Rectal smooth muscle tissue (tissue), 1 donor: ENCODE measurements around the gene LTB.

Experiments used
- H3K27ac ChIP-seq: one replicate; pipeline ENCODE4 v1.7.0; 2013; ENCODE audit warnings: low read depth, low read length, inconsistent platforms
- H3K27me3 ChIP-seq: one replicate; pipeline ENCODE4 v1.7.0; 2013; ENCODE audit warnings: low read length; ENCODE audit not compliant: control insufficient read depth, insufficient read depth
- H3K36me3 ChIP-seq: one replicate; pipeline ENCODE4 v1.7.0; 2013; ENCODE audit warnings: low read length; ENCODE audit not compliant: control insufficient read depth, insufficient read depth
- H3K4me1 ChIP-seq: one replicate; pipeline ENCODE4 v1.7.0; 2013; ENCODE audit warnings: low read length; ENCODE audit not compliant: control insufficient read depth, insufficient read depth
- H3K4me3 ChIP-seq: one replicate; pipeline ENCODE4 v1.7.0; 2013; ENCODE audit warnings: low read length
- H3K9ac ChIP-seq: one replicate; pipeline ENCODE4 v1.7.0; 2013; ENCODE audit warnings: low read length

LTB gene

GRCh38 chr6:31547727-31548543 lies 34.3 kb downstream of the LTB start:
- H3K4me3 ChIP-seq = peak overlapping the region; percentile 60
- peak overlapping the region; percentile 87 for H3K27ac ChIP-seq
- H3K27me3 ChIP-seq = no peaks in the 10 kb centered on the region
- peaks cover 11% of the 10 kb centered on the region for H3K4me1 ChIP-seq
- H3K36me3 ChIP-seq = peaks cover 5% of the 10 kb centered on the region
- H3K9ac ChIP-seq = no peak overlapping the region

GRCh38 chr6:31546958-31547726 lies 35.1 kb downstream of the LTB start, which contains the start of gene NFKBIL1:
NFKBIL1 (plus strand) TSS chr6:31547608; CDS start chr6:31547695, 87 bp downstream.
- peak within 1 kb of the TSS; percentile 87 for H3K27ac ChIP-seq
- no peaks in the 10 kb centered on the region for H3K27me3 ChIP-seq

GRCh38 chr6:31546339-31546957 lies 35.8 kb downstream of the LTB start, which contains the start of gene ATP6V1G2:
ATP6V1G2 (minus strand) TSS chr6:31546608; CDS start chr6:31546559, 49 bp downstream.
- H3K27ac ChIP-seq = peak within 1 kb of the TSS; percentile 87

More at GRCh38 chr6:31546958-31547726, 35.1 kb downstream of the LTB start, which contains the start of gene NFKBIL1:
- no peak within 1 kb of the TSS for H3K9ac ChIP-seq
- peaks cover 5% of the 10 kb centered on the region for H3K36me3 ChIP-seq
- H3K4me3 ChIP-seq = peak within 1 kb of the TSS; percentile 63
- H3K4me1 ChIP-seq = peaks cover 12% of the 10 kb centered on the region

GRCh38 chr6:31545291-31545690 lies 36.9 kb downstream of the LTB start:
- Histone ChIP-seq H3K4me3 (no peak overlapping the region), H3K4me1 (peaks cover 20% of the 10 kb centered on the region), H3K9ac (no peak overlapping the region)

More at GRCh38 chr6:31546339-31546957, 35.8 kb downstream of the LTB start, which contains the start of gene ATP6V1G2:
- peaks cover 12% of the 10 kb centered on the region for H3K4me1 ChIP-seq
- H3K9ac ChIP-seq = no peak within 1 kb of the TSS
- H3K27me3 ChIP-seq = no peaks in the 10 kb centered on the region
- H3K36me3 ChIP-seq = peaks cover 5% of the 10 kb centered on the region
- H3K4me3 ChIP-seq = peak within 1 kb of the TSS; percentile 63

GRCh38 chr6:31544676-31545075 lies 37.5 kb downstream of the LTB start:
- peaks cover 26% of the 10 kb centered on the region for H3K4me1 ChIP-seq
- H3K27me3 ChIP-seq = no peaks in the 10 kb centered on the region
- no peak overlapping the region for H3K9ac ChIP-seq
- H3K4me3 ChIP-seq = no peak overlapping the region
- peaks cover 10% of the 10 kb centered on the region for H3K36me3 ChIP-seq
- no peak overlapping the region for H3K27ac ChIP-seq

More at GRCh38 chr6:31545291-31545690, 36.9 kb downstream of the LTB start:
- Histone ChIP-seq H3K27me3 (no peaks in the 10 kb centered on the region), H3K36me3 (peaks cover 4% of the 10 kb centered on the region), H3K27ac (no peak overlapping the region)

- no peak overlapping the region for H3K9ac ChIP-seq
- H3K27ac ChIP-seq = no peak overlapping the region
- peaks cover 34% of the 10 kb centered on the region for H3K4me1 ChIP-seq
Observed at GRCh38 chr6:31543639-31544038, 38.6 kb downstream of the LTB start.

GRCh38 chr6:31541658-31542521 lies 40.3 kb downstream of the LTB start, which contains the start of gene DDX39B:
DDX39B (minus strand) TSS chr6:31542003; CDS start chr6:31540532, 1,471 bp downstream.
- H3K27me3 ChIP-seq = no peaks in the 10 kb centered on the region
- peaks cover 23% of the 10 kb centered on the region for H3K36me3 ChIP-seq
- peaks cover 26% of the 10 kb centered on the region for H3K4me1 ChIP-seq
- peak within 1 kb of the TSS; percentile 89 for H3K27ac ChIP-seq
- peak within 1 kb of the TSS; percentile 93 for H3K4me3 ChIP-seq
- H3K9ac ChIP-seq = peak within 1 kb of the TSS; percentile 88

More at GRCh38 chr6:31543639-31544038, 38.6 kb downstream of the LTB start:
- peaks cover 18% of the 10 kb centered on the region for H3K36me3 ChIP-seq
- no peaks in the 10 kb centered on the region for H3K27me3 ChIP-seq
- no peak overlapping the region for H3K4me3 ChIP-seq

- H3K27ac ChIP-seq = peak overlapping the region; percentile 89
- peaks cover 26% of the 10 kb centered on the region for H3K4me1 ChIP-seq
- H3K4me3 ChIP-seq = peak overlapping the region; percentile 93
- peaks cover 27% of the 10 kb centered on the region for H3K36me3 ChIP-seq
- H3K27me3 ChIP-seq = no peaks in the 10 kb centered on the region
- H3K9ac ChIP-seq = peak overlapping the region; percentile 88
Observed at GRCh38 chr6:31541059-31541657, 41.1 kb downstream of the LTB start.

GRCh38 chr6:31540640-31541039 lies 41.6 kb downstream of the LTB start:
- Histone ChIP-seq H3K4me3 (peak overlapping the region; percentile 93), H3K36me3 (peaks cover 32% of the 10 kb centered on the region), H3K27me3 (no peaks in the 10 kb centered on the region), H3K4me1 (peaks cover 26% of the 10 kb centered on the region), H3K27ac (peak overlapping the region; percentile 89), H3K9ac (peak overlapping the region; percentile 88)

- Histone ChIP-seq H3K4me1 (peaks cover 26% of the 10 kb centered on the region), H3K27me3 (no peaks in the 10 kb centered on the region), H3K27ac (no peak overlapping the region), H3K9ac (no peak overlapping the region), H3K36me3 (peaks cover 45% of the 10 kb centered on the region), H3K4me3 (no peak overlapping the region)
Observed at GRCh38 chr6:31538805-31539400, 43.3 kb downstream of the LTB start.
